ENCODE data around the gene NFATC1. TPM values are rescaled to one million over a fixed set of nuclear protein-coding genes. Genes with fewer than 3 reads are reported as not detected.

NFATC1 gene
- total RNA-seq, 2 donors from 2014 or later, result 27.6 to 40.8 TPM

DNA sequence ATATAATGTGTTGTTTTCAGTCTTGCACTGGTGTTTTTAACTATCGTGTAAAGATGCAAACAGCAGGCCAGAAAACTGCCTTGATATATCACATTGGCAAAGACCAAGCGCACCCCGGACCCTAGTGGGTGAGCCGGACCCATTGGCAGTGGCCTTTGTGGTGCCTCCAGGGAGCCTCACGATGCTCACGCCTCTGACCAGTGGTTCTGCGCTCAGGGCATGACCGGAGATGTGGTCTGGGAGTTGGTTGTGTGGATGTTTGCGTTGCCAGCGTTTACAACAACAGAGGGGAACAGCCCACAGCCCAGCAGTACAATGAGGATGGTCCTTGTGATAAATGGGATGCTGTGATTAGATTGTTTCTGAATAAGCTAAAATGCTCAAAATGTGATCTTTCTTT, 32.6 kb downstream of the NFATC1 start:
- Histone ChIP-seq H3K4me3 (no peak overlapping the region), H3K4me1 (ENCODE audit: control insufficient read depth in 1 of 2, low read depth in 2 of 2) (no peaks in the 10 kb centered on the region), H3K36me3 (no peaks in the 10 kb centered on the region), H3K9me3 (no peaks in the 10 kb centered on the region), H3K27ac (no peak overlapping the region), H3K27me3 (replicated peaks; ENCODE audit: insufficient read depth) (no peaks in the 10 kb centered on the region)
- TF ChIP-seq, protein P1, sequence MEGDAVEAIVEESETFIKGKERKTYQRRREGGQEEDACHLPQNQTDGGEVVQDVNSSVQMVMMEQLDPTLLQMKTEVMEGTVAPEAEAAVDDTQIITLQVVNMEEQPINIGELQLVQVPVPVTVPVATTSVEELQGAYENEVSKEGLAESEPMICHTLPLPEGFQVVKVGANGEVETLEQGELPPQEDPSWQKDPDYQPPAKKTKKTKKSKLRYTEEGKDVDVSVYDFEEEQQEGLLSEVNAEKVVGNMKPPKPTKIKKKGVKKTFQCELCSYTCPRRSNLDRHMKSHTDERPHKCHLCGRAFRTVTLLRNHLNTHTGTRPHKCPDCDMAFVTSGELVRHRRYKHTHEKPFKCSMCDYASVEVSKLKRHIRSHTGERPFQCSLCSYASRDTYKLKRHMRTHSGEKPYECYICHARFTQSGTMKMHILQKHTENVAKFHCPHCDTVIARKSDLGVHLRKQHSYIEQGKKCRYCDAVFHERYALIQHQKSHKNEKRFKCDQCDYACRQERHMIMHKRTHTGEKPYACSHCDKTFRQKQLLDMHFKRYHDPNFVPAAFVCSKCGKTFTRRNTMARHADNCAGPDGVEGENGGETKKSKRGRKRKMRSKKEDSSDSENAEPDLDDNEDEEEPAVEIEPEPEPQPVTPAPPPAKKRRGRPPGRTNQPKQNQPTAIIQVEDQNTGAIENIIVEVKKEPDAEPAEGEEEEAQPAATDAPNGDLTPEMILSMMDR (IDR thresholded peaks at IDR 0.05), result no peak
- ATAC-seq (ENCODE audit: insufficient number of reproducible peaks, low FRiP score, low read depth) (no peak), DNase-seq (ENCODE audit: low spot score) (no peak)

DNA sequence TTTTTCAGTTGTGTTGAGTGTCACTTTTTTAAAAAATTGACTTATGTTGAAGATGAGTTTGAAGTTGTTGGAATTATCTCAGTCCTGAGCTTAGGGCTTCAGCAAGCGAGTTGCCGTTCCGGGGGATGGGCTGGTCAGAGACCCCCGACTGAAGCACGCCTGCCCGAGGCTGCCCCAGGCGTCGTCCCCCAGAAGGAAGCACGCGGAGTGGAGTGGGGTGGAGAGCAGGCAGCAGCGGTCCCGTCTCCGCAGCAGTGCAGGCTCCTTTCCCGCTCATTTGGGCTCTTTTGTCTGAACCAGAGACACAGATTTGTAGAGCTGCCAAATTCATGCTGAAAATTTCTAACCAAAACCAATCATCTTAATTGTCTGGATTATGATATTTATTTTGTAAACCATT, 33.7 kb downstream of the NFATC1 start:
- no peak for ATAC-seq (ENCODE audit: insufficient number of reproducible peaks, low FRiP score, low read depth)
- H3K27me3 ChIP-seq (replicated peaks; ENCODE audit: insufficient read depth), result no peaks in the 10 kb centered on the region

DNA sequence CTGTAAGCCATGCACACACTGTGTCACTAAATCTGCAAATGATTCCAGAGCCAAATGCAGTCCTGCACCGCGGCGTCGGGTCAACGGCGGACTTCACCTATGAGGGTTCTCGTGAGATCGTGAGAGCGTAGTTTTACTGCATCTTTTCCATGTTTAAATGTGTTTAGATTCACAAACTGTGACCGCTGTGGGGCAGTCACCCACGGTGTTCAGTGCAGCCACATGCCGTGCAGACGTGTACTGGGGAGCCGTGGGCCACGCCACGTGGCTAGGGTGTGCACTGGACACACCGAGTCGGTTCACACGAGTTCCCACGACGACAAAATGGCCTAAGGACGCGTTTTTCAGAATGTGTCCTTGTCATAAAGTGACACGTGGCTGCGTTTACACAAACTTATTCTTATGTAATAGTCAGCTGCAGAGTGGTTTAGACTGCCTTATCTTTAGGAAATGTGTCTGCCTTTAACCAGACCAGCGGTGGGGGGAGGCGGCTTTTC, 34.1 kb downstream of the NFATC1 start:
- DNase-seq (ENCODE audit: low spot score), result no peak
- H3K36me3 ChIP-seq, result peaks cover 13% of the 10 kb centered on the region
- TF ChIP-seq, protein P1 (IDR thresholded peaks at IDR 0.05), result no peak
- H3K4me3 ChIP-seq, result no peak overlapping the region
- H3K4me1 ChIP-seq (ENCODE audit: control insufficient read depth in 1 of 2, low read depth in 2 of 2), result no peaks in the 10 kb centered on the region
- no peak overlapping the region for H3K27ac ChIP-seq
- no peaks in the 10 kb centered on the region for H3K27me3 ChIP-seq (replicated peaks; ENCODE audit: insufficient read depth)
- no peaks in the 10 kb centered on the region for H3K9me3 ChIP-seq
- ATAC-seq (ENCODE audit: insufficient number of reproducible peaks, low FRiP score, low read depth), result no peak

More for the DNA sequence above, 33.7 kb downstream of the NFATC1 start:
- H3K4me1 ChIP-seq (ENCODE audit: control insufficient read depth in 1 of 2, low read depth in 2 of 2), result no peaks in the 10 kb centered on the region
- TF ChIP-seq, protein P1 (IDR thresholded peaks at IDR 0.05), result no peak
- no peak for DNase-seq (ENCODE audit: low spot score)
- H3K4me3 ChIP-seq, result no peak overlapping the region
- no peak overlapping the region for H3K27ac ChIP-seq
- peaks cover 10% of the 10 kb centered on the region for H3K36me3 ChIP-seq
- no peaks in the 10 kb centered on the region for H3K9me3 ChIP-seq

DNA sequence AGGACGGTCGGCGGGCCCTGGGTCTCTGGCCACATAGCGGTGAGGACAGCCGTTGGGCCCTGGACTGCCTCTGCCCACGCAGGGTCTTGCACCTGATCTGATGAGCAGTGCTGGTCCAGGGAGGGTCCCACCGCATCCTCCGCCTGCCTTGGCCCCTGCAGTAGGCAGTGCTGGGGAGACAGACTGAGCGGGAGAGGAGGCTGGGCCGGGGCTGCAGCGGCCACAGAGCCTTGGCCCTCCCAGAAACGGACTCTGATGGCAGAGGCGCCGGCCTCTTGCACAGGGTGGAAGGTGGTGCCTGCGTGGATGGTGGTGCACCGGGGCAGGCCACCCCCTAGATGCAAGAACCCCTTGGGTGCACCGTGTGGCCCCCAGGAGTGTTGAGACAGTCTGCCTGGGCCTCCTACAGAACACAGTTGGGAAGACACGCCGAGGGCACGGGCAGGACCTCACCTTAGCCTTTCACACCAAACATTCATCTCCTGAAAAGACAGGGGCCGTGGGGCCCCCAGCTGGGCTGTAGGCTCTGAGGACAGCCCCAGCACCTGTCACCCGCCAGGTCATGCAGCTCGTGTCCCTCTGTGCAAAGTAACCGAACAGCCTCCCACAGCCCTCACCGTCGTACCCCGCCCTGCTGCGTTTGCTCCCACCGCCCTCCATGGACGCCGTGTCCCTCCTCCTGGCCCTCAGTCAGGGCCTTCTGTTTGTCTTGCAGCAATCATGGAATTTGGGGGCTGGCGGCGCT, 36.8 kb downstream of the NFATC1 start:
- no peaks in the 10 kb centered on the region for H3K27me3 ChIP-seq (replicated peaks; ENCODE audit: insufficient read depth)
- no peaks in the 10 kb centered on the region for H3K9me3 ChIP-seq
- TF ChIP-seq, protein P1 (IDR thresholded peaks at IDR 0.05), result no peak
- peaks cover 15% of the 10 kb centered on the region for H3K36me3 ChIP-seq
- H3K4me3 ChIP-seq, result no peak overlapping the region
- H3K27ac ChIP-seq, result no peak overlapping the region
- H3K4me1 ChIP-seq (ENCODE audit: control insufficient read depth in 1 of 2, low read depth in 2 of 2), result no peaks in the 10 kb centered on the region
- ATAC-seq (ENCODE audit: insufficient number of reproducible peaks, low FRiP score, low read depth) (no peak), DNase-seq (ENCODE audit: low spot score) (no peak)

DNA sequence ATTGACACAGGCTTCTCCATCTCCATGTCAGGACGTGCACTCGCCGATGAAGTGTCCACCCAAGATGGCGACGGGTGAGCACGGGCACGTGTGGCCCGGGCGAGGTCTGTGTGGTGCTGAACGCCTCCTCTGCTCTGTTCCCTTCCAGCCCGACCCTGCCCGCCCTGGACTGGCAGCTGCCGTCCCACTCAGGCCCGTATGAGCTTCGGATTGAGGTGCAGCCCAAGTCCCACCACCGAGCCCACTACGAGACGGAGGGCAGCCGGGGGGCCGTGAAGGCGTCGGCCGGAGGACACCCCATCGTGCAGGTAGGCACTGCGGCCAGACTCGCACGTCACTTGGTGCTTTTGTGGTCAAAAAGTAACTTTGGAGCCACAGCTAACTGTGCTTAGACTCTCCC, 37.7 kb downstream of the NFATC1 start:
- no peak overlapping the region for H3K27ac ChIP-seq
- DNase-seq (ENCODE audit: low spot score) (no peak), ATAC-seq (ENCODE audit: insufficient number of reproducible peaks, low FRiP score, low read depth) (no peak)
- TF ChIP-seq, protein P1 (IDR thresholded peaks at IDR 0.05), result no peak
- H3K36me3 ChIP-seq, result peaks cover 15% of the 10 kb centered on the region
- H3K4me1 ChIP-seq (ENCODE audit: control insufficient read depth in 1 of 2, low read depth in 2 of 2), result no peaks in the 10 kb centered on the region
- no peaks in the 10 kb centered on the region for H3K27me3 ChIP-seq (replicated peaks; ENCODE audit: insufficient read depth)
- no peaks in the 10 kb centered on the region for H3K9me3 ChIP-seq
- no peak overlapping the region for H3K4me3 ChIP-seq
